GM21825 (cell line): ENCODE measurements around the gene GLIPR1L1.
A peak's percentile ranks its signal among the peaks of the same experiment; 100 is the strongest.

Experiments used
- ATAC-seq: cut with Tn5 transposase; IDR thresholded peaks from one replicate; pipeline ENCODE4 v1.9.1; 2021; ENCODE audit warnings: mild to moderate bottlenecking, moderate library complexity; ENCODE audit not compliant: unreplicated experiment

The GLIPR1L1 gene

GRCh38 chr12:75349946-75350345 is 15.5 kb downstream of the GLIPR1L1 start:
- no peak for ATAC-seq

- no peak for ATAC-seq
Measured at GRCh38 chr12:75350413-75350812, 15.9 kb downstream of the GLIPR1L1 start.

DNA sequence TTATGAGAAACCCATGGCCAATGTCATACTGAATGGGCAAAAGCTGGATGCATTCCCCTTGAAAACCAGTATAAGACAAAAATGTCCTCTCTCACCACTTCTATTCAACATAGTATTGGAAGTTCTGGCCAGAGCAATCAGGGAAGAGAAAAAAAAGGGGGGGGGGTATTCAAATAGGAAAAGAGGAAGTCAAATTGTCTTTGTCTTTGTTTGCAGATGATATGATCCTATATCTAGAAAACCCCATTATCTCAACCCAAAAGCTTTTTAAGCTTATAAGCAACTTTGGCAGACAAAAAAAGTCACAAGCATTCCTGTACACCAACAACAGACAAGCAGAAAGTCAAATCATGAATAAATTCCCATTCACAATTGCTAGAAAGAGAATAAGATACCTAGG is 19.5 kb downstream of the GLIPR1L1 start:
- no peak for ATAC-seq

DNA sequence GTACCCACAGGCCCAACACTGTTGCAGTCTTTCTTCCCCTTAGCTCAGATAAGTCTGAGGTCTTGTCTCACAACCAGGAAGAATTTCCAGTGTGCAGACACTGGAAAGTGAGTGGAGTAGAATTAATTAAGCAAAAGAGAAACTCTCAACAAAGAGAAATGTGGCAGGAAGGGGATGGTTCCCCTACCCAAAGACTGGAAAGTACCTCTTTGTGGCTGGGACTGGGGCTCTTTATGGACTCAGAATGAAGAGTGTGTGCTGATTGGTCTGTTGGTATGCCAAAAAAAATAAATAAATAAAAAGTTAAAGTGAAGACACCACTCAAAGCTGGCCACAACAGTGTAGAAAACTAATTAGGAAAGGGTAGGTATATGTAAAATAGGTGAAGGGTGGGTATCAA is 26.4 kb downstream of the GLIPR1L1 start:
- no peak for ATAC-seq

- no peak for ATAC-seq
Measured at GRCh38 chr12:75361408-75361807, 26.9 kb downstream of the GLIPR1L1 start.

DNA sequence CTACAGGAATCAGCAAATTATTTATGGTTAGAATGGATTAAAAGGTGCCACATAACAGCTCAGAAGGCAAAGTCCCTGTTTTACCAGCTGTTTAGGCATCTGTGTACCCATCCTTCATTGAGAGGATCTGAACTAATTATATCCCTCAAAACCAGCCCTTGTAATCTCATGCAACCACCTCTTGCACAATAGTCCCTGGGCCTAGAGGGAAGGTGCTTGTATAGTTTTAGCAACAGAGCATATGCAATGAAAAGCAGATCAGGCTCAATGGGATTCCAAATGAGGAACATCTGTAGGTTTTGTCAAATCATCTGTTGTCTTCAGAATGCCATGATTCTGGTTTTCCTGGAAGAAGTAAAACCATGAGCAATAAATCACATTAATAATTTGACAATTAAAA is 30.4 kb downstream of the GLIPR1L1 start:
- no peak for ATAC-seq

DNA sequence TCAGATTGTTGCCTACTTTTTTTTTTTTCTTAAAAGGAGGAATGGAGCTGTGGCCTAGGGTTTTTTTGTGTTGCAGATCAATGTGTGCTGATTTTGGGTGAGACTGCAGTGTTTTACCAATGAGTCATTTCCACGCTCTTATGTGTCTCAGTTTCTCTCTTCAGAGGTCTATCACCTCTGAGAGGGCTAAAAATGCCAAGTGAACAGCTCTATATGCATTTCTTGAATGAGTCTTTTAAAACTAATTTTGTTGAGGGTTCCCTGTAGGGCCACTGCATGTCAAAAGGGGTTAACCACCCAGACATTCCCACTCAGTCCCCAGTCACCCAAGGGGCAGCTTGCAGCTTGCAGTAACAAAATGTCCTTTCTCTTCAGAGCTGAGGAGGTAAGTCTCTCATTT is 32.2 kb downstream of the GLIPR1L1 start:
- peak; percentile 55 for ATAC-seq

DNA sequence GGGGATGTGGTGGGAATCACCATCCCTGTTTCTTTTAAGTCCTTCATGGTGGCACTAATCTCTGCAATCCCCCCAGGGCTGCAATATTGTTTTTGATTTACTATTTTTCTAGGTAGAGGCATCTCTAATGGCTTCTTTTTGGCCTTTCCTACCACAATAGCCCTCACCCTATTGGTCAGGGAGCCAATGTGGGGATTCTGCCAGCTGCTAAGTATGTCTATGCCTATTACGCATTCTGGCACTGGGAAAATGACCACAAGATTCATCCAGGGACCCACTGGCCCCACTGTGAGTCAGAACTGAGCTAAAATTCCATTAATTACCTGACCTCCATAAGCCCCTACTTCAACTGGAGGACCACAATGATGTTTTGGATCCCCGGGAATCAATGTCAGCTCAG is 40.5 kb downstream of the GLIPR1L1 start:
- ATAC-seq, result no peak

GRCh38 chr12:75378354-75378753 is 43.9 kb downstream of the GLIPR1L1 start:
- no peak for ATAC-seq

GRCh38 chr12:75389061-75389460 is 54.6 kb downstream of the GLIPR1L1 start:
- no peak for ATAC-seq

DNA sequence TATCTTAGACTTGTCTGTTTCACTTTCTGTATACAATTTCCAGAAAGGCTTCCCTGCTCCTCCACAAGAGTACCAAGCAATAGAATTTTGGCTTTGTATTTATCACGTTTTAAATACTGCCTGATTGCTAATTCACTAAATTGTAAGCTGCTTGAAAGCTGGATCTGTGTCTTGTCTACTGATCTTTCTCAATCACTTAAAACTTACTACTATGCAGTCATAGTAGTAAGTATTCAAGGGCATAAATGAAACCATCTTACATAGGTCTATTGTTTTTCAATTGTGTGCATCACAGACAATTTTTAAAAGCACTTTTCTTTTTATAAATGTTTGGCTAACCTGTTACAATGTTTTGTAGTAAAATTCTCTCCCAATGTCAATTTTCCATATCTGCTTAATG is 55.2 kb downstream of the GLIPR1L1 start:
- ATAC-seq, result no peak

GRCh38 chr12:75390156-75390898 is 55.9 kb downstream of the GLIPR1L1 start:
- ATAC-seq, result no peak

DNA sequence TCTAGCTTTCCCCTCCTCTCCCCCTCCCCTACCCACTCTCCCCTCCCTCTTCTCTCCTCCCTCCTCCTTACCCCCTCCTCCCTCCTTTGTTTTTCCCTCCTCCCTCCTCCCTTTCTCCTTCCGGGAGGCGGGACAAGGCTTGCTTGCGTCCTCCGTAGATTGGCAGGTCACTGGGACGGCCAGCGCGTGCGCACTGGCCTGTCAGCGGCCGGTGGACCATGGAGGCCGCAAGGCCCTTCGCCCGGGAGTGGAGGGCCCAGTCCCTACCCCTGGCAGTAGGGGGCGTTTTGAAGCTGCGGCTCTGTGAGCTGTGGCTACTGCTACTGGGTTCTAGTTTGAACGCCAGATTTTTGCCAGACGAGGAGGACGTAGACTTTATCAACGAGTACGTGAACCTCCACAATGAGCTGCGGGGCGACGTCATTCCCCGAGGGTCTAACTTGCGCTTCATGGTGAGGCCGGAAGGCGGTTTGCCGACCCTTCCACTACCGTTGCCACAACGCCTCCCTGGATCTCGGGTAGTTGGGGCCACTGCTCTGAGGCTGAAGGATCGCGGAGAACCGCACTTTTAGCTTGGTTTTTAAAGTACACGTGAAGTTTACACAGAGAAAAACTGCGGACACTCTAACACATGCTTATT is 56.5 kb downstream of the GLIPR1L1 start, which contains the start of gene GLIPR1L2:
TSS of gene GLIPR1L2 (plus strand) at position 191 of the 640 bp plus-strand sequence. CDS start at position 219, 28 bp downstream.
- ATAC-seq, result peak; percentile 95

- no peak for ATAC-seq
Measured at GRCh38 chr12:75404231-75404630, 69.8 kb downstream of the GLIPR1L1 start.

DNA sequence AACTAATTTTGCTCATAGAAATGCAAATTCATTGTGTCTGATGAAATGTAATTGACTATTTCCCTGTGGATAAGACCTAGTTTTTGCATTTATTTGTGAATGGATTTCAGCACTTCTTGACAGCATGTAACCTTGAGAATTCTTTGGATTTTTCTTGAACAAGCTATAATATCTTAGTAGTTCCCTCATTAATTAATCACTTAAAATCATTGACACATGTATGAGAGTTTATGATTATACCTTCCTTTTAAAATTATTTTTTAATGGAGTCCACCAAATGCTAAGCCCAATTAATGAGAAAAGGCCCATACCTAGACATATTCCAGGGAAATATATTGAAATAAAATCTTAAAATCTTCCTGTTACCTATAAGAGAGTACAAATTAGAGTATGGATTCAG is 73.2 kb downstream of the GLIPR1L1 start:
- no peak for ATAC-seq

- no peak for ATAC-seq
Measured at GRCh38 chr12:75409830-75410229, 75.4 kb downstream of the GLIPR1L1 start.

DNA sequence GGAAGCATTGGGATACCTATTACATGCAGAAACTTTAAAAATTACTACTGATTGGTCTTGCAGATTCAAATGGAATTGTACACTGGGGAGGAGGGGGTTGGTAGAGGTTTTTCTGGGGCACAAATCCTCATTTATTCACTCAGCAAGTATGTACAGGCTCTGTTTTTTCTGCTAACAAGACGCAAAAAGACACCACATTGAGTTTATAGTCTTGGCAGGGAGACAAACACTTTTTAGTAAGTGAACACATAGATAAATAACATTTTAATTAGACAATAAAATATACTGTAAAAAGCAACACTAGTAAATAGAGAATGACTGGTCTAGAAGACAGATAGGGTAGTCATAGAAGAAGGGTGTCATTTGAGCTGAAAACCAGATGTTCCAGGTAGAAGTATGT is 80.2 kb downstream of the GLIPR1L1 start:
- no peak for ATAC-seq

GRCh38 chr12:75419841-75420240 is 85.4 kb downstream of the GLIPR1L1 start:
- no peak for ATAC-seq
